Amniotic epithelial cell (primary cell): Measurements from ENCODE around the gene MEX3A.
"Not testable (repeated sequence)": the region's sequence is repeated elsewhere in the genome, so short reads cannot be mapped to it uniquely, and the experiment has no call there.

Experiments
- DNase-seq: peaks from one replicate; pipeline ENCODE4 v3.0.0-alpha.2; 2010; ENCODE audit warnings: low read depth

MEX3A gene

GRCh38 chr1:156082309-156083091 lies at the start of gene MEX3A:
Gene MEX3A, minus strand, starts transcription at chr1:156082465. Its CDS starts 467 bp downstream, at chr1:156081998.
- peak; percentile 61 for DNase-seq

DNA sequence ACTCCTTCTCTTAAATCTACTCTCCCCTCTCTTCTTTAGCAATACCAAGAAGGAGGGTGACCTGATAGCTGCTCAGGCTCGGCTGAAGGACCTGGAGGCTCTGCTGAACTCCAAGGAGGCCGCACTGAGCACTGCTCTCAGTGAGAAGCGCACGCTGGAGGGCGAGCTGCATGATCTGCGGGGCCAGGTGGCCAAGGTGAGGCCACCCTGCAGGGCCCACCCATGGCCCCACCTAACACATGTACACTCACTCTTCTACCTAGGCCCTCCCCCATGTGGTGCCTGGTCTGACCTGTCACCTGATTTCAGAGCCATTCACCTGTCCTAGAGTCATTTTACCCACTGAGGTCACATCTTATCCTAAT lies 48.3 kb upstream of the MEX3A start:
- DNase-seq, result no peak

GRCh38 chr1:156129687-156130577 lies 47.7 kb upstream of the MEX3A start:
- peak; percentile 94 for DNase-seq

- DNase-seq, result peak; percentile 59
Observed at GRCh38 chr1:156128654-156129597, 46.7 kb upstream of the MEX3A start.

GRCh38 chr1:156128308-156128653 lies 46.0 kb upstream of the MEX3A start:
- DNase-seq, result no peak

- DNase-seq, result peak; percentile 94
Observed at GRCh38 chr1:156126630-156127534, 44.6 kb upstream of the MEX3A start.

GRCh38 chr1:156126043-156126629 lies 43.9 kb upstream of the MEX3A start:
- DNase-seq, result peak; percentile 88

DNA sequence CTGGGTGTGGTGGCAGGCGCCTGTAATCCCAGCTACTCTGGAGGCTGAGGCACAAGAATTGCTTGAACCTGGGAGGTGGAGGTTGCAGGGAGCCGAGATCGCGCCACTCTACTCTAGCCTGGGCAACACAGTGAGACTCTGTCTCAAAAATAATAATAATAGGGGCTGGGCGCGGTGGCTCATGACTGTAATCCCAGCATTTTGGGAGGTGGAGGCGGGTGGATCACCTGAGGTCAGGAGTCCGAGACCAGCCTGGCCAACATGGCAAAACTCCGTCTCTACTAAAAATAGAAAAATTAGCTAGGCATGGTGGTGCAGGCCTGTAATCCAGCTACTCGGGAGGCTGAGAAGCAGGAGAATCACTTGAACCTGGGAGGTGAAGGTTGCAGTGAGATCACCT lies 43.3 kb upstream of the MEX3A start:
- DNase-seq, result not testable (repeated sequence)

DNA sequence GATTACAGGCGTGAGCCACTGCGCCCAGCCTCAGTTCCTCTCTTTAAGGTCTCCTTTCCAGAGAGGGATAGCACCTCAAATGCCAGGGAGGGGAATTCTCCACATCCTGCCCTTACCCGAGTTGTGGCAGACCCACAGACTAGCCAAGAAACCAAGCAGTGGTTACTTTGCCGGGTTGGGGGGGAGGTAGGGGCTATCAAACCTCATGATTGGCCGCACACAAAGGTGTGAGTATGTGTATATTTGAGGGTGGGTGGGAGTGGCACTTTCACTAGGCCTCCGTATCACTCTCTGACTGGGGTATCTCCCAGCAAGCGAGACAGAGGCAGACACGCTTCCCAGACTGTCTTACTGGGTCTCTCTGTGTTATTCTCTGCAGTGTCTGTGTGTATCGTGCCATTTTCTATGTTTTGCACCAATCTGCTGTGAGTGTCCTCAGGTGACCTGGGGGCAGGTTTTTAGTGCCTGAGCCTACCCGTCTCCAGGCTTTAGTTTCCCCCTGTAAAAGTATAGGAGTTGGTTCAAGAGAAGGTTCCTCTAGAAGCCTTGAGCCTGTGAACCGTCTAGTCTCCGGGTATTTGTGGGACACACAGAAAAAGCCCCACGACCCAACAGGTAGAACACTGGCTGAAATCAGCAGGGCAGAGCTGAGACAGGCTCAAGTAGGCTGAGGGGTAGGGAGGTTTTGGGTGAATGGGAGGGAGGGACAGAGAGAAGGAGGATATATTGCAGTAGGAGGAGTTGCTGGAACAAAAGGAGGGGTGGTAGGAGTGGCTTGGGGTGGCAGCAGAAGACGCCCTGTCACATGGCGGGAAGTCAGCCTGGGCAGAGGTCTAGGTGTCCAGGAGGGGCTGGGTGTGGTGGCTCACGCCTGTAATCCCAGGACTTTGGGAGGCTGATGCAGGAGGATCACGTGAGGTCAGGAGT lies 42.6 kb upstream of the MEX3A start:
- no peak for DNase-seq

DNA sequence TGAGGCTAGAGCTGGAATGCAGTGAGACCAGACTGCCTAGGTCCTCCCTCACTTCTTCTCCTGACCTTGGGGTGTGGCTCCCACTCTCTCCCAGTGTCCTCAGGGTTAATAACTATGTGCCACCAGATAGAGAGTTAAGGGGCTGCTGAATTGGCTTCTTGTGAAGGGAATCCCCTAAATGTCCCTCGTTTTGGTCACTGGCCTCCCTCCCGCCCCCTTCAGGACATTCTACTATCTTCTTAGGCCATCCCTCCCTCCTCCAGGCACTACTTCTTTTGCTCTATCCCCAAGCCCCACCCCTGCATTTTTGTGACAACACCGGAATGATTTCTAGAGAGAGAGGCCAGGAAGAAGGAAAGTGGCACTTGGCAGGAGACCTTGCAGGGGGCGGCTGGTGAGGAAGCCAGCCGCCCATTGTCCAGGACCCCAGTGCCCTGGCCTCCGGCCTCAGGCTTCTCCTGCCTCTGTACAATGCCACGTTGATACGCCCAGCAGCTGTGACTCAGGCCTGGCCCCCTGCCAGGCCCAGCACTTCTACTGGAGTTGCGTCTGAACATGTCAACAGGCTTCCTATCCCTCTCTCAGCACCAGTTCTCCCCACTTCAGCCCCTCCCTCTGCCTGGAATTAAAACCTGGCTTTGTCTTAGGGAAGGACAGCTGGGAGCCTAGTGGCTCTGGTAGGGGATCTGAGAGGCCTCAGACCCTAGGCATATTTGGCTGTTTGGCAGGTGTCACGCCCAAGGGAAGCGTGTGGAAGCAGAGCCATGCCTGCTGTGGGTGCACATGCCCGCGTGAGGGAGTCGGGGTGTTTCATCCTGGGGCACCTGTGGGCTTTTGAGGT lies 41.3 kb upstream of the MEX3A start:
- peak; percentile 95 for DNase-seq

DNA sequence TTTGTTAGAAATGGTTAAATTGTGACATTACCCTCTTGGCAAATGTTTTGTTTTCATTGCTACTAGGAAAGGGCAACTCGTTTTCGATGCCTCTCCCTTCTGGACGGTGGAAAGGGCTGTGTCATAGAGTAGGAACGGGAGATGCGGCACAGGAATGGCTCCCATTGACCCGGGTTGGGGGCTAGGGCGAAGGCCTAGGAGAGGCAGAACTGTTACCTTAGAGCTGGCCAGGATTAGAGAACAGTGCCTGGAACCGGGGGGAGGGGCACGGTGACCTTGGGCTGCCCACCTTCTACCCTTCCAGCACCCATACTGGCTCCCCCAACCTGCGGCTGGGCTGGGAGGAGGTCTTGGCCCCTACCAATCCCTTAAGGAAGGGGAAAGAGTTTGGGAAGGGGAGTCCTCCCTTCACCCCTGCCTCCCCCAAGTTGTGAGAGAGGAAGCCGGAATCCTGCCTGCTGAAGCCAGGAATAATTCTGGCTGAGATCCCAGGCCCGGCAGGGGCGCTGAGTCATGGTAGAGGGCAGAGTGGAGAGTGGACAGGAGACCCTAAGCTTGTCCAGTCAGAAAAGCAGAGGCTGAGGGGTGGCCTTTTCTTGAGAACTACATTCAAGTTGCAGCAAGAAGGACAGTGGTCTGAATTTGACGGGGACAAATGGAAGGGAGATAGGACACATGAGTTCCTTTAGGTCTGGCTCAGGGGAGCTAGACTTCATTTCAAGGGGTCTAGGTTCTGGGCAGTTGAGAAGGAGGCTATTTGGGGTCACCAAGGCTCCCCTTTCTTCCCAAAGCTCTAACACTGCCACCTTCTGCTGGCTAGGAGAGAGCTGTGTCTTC lies 40.5 kb upstream of the MEX3A start:
- DNase-seq, result peak; percentile 90

DNA sequence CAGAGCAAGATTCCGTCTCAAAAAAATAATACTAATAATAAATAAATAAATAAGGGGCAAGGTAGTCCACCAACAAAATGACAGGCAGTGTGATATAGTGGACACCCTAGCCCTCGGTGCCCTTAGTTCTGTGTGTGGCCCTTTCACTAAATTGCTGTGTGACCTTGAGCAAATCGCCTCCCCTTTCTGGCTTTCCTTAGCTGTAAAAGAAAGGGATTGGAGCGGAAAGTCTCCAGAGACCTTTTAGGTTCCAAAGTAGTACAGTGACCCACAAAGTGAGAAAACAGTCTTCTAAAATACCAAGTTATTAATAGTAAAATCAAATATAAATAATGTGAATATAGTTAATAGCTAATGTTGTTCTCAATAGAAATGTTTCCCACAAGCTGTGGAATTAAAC lies 39.8 kb upstream of the MEX3A start:
- no peak for DNase-seq

DNA sequence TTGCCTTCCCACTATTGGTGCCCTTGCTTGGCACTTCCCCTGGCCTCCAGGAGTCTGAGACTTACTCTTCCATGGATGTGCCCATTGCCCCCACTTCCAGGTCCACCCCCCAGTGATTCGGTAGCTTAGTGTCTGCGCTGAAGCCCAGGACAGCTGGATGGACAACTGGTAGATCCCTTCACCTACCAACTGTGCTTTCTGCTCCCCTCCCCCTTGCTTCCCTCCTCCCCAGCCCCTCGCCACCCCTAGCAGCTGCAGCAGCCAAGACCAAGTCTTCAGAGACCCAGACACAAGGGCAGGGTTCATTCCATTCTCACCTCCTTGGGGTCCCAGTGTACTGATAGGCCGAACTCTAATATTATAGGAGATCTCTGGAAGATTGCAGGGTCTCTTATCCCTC lies 39.2 kb upstream of the MEX3A start:
- no peak for DNase-seq

- not testable (repeated sequence) for DNase-seq
Observed at GRCh38 chr1:156121005-156121404, 38.7 kb upstream of the MEX3A start.

- DNase-seq, result no peak
Observed at GRCh38 chr1:156120318-156120717, 38.1 kb upstream of the MEX3A start.

- peak; percentile 46 for DNase-seq
Observed at GRCh38 chr1:156119503-156120209, 37.4 kb upstream of the MEX3A start.
